ENCODE data around the gene PLCB1.

The PLCB1 gene

DNA sequence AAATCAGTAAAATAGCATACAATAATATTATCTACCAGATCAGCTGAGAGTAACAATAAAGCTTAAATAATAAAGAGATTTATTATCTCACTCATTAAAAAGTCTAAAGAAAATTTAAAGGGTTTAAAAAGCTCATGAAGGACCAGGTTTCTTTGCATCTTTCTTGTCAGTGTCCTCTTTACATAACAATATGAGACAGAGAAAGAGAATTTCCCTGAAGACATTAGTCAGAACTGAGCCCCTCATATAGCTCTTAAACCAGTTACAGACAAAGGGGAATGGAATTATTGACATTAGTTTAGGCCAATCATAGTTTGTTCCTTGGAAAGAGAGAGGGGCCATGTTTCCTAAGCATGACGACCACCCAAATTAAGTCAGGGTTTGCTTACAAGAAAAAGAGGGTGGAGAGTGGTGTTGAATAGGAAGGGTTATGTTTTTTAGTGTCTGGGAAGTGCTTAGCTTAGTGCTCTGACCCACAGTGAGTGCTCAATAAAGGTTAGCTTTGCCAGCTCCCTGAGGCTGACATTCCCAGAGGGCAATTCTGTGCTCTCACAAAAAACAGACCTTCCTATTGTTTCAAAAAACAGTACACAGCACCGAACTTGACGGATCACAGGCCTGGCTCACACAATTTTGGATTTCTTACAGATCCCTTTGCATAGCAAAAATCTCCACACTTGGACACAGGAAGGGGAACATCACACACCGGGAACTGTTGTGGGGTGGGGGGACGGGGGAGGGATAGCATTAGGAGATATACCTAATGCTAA, 3.6 kb upstream of the PLCB1 start:
- Histone ChIP-seq H3K36me3 (ENCODE audit: insufficient read depth, low read length) (no peaks in the 10 kb centered on the region; the same call in 1 of the 2 replicates), H3K9me2 (ENCODE audit: low read depth, low read length) (no peaks in the 10 kb centered on the region), H3K79me2 (ENCODE audit: insufficient read depth, low read length) (no peaks in the 10 kb centered on the region), H2AFZ (ENCODE audit: low read length) (no peak overlapping the region), H3K9me3 (ENCODE audit: low read length) (no peaks in the 10 kb centered on the region), H3K4me3 (ENCODE audit: low read depth, low read length, poor library complexity, severe bottlenecking) (no peak overlapping the region), H3F3A (ENCODE audit: insufficient read depth, low read length) (no peaks in the 10 kb centered on the region), H3K27ac (ENCODE audit: low read depth, low read length, poor library complexity, severe bottlenecking) (no peak overlapping the region), H3K4me2 (ENCODE audit: low read length) (no peak overlapping the region), H3K9ac (ENCODE audit: low read length) (no peak overlapping the region), H3K27me3 (ENCODE audit: insufficient read depth, low read length) (no peaks in the 10 kb centered on the region), H3K4me1 (ENCODE audit: insufficient read depth, low read length, severe bottlenecking) (no peaks in the 10 kb centered on the region), H4K20me1 (ENCODE audit: insufficient read depth, low read length) (no peaks in the 10 kb centered on the region)
- TF ChIP-seq, protein P1, sequence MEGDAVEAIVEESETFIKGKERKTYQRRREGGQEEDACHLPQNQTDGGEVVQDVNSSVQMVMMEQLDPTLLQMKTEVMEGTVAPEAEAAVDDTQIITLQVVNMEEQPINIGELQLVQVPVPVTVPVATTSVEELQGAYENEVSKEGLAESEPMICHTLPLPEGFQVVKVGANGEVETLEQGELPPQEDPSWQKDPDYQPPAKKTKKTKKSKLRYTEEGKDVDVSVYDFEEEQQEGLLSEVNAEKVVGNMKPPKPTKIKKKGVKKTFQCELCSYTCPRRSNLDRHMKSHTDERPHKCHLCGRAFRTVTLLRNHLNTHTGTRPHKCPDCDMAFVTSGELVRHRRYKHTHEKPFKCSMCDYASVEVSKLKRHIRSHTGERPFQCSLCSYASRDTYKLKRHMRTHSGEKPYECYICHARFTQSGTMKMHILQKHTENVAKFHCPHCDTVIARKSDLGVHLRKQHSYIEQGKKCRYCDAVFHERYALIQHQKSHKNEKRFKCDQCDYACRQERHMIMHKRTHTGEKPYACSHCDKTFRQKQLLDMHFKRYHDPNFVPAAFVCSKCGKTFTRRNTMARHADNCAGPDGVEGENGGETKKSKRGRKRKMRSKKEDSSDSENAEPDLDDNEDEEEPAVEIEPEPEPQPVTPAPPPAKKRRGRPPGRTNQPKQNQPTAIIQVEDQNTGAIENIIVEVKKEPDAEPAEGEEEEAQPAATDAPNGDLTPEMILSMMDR (IDR thresholded peaks at IDR 0.05; ENCODE audit: low read length), result no peak
- no peak for TF ChIP-seq EZH2 (IDR thresholded peaks at IDR 0.05; ENCODE audit: borderline replicate concordance, low read length)

DNA sequence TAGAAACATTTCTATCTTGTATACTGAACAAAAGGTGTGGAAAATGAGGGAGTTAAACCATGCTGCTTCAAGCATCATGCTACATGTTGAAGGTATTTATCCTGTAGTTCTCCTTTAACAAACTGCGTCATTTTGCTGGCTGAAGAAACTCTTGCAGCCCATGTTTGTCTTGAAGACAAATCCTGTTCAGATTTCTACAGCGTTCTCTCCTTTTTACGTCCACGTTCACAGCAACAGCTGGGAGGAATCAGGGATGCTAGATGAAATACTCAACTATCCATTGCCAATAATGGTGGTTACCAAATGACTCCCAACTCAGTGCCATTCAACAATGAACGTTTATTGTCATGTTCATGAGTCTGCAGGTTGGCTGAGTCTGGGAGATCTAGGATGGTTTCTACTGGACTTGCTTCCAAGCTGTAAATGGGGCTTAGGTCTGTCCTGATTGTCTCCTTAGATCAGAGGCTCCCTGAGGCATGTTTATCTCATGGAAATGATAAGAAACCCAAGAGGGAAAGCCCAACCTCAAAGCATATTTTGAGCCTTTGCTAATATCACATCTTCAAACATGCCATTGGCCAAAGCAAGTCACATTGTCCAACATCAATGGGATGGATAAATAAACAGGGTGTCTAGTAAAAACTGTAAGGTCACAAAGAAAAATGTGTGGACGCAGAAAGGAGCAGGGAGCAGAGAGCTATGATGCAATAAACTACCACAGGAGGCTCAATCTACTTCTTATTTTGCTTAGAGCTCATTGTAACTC, 2.7 kb upstream of the PLCB1 start:
- no peaks in the 10 kb centered on the region for H3K27me3 ChIP-seq (ENCODE audit: insufficient read depth, low read length)
- H2AFZ ChIP-seq (ENCODE audit: low read length), result no peak overlapping the region
- no peak for TF ChIP-seq EZH2 (IDR thresholded peaks at IDR 0.05; ENCODE audit: borderline replicate concordance, low read length)
- TF ChIP-seq, protein P1 (IDR thresholded peaks at IDR 0.05; ENCODE audit: low read length), result no peak
- no peak overlapping the region for H3K9ac ChIP-seq (ENCODE audit: low read length)
- H3K9me2 ChIP-seq (ENCODE audit: low read depth, low read length), result no peaks in the 10 kb centered on the region
- no peak overlapping the region for H3K4me3 ChIP-seq (ENCODE audit: low read depth, low read length, poor library complexity, severe bottlenecking)
- no peaks in the 10 kb centered on the region for H4K20me1 ChIP-seq (ENCODE audit: insufficient read depth, low read length)
- no peaks in the 10 kb centered on the region for H3F3A ChIP-seq (ENCODE audit: insufficient read depth, low read length)
- no peaks in the 10 kb centered on the region for H3K9me3 ChIP-seq (ENCODE audit: low read length)
- no peak overlapping the region for H3K27ac ChIP-seq (ENCODE audit: low read depth, low read length, poor library complexity, severe bottlenecking)
- no peak overlapping the region for H3K4me2 ChIP-seq (ENCODE audit: low read length)
- H3K79me2 ChIP-seq (ENCODE audit: insufficient read depth, low read length), result no peaks in the 10 kb centered on the region
- H3K4me1 ChIP-seq (ENCODE audit: insufficient read depth, low read length, severe bottlenecking), result no peaks in the 10 kb centered on the region
- H3K36me3 ChIP-seq (ENCODE audit: insufficient read depth, low read length), result no peaks in the 10 kb centered on the region; the same call in 1 of the 2 replicates

DNA sequence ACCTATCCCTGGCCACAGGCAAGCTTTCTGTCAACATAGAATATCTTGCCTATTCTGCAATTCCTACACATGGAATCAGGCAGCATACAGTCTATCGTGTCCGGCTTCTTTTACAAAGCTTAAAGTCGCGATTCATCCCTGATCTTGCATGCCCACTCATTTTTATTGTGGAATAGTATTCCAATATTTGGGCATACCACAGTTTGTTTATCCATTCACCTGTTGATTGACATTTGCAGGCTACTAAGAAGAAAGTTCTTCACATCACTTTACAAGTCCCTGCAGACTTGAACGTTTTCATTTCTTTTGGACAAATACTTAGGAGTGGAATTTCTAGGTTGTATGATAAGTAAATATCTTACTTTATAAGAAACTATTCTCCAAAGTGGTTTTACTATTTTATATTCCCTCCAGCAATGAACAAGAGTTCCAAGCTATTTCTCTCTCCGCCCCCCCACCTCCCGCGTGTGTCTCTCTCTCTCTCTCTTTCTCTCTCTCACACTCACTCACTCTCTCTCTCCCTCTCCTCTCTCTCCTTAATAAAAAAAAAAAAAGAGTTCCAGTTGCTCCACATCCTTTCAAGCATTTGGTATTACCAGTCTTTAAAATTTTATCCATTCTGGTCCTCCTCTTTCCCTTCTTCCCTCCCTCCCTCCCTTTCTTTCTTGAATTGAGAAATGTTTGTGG, 1.1 kb upstream of the PLCB1 start:
- Histone ChIP-seq H4K20me1 (ENCODE audit: insufficient read depth, low read length) (no peaks in the 10 kb centered on the region), H3K9me3 (ENCODE audit: low read length) (no peaks in the 10 kb centered on the region), H3K27ac (ENCODE audit: low read depth, low read length, poor library complexity, severe bottlenecking) (no peak overlapping the region), H3K9me2 (ENCODE audit: low read depth, low read length) (no peaks in the 10 kb centered on the region), H3K4me2 (ENCODE audit: low read length) (no peak overlapping the region), H3K4me1 (ENCODE audit: insufficient read depth, low read length, severe bottlenecking) (no peaks in the 10 kb centered on the region), H3F3A (ENCODE audit: insufficient read depth, low read length) (no peaks in the 10 kb centered on the region), H3K4me3 (ENCODE audit: low read depth, low read length, poor library complexity, severe bottlenecking) (no peak overlapping the region), H3K27me3 (ENCODE audit: insufficient read depth, low read length) (no peaks in the 10 kb centered on the region), H3K9ac (ENCODE audit: low read length) (no peak overlapping the region), H3K36me3 (ENCODE audit: insufficient read depth, low read length) (no peaks in the 10 kb centered on the region; the same call in 1 of the 2 replicates), H2AFZ (ENCODE audit: low read length) (no peak overlapping the region), H3K79me2 (ENCODE audit: insufficient read depth, low read length) (no peaks in the 10 kb centered on the region)
- no peak for TF ChIP-seq EZH2 (IDR thresholded peaks at IDR 0.05; ENCODE audit: borderline replicate concordance, low read length)
- TF ChIP-seq, protein P1 (IDR thresholded peaks at IDR 0.05; ENCODE audit: low read length), result no peak
